Activated CD8-positive, alpha-beta memory T cell treated with anti-CD3 and anti-CD28 coated beads, Interleukin-2, amount 50 U/mL, for 48 hours (primary cell): Measurements from ENCODE around the gene DCUN1D3.
"Not testable (repeated sequence)": the region's sequence is repeated elsewhere in the genome, so short reads cannot be mapped to it uniquely, and the experiment has no call there.

Source experiments
- DNase-seq: peaks from one replicate; pipeline ENCODE4 v3.0.0-alpha.2; 2020

Gene DCUN1D3

GRCh38 chr16:20818929-20819585 is 81.1 kb downstream of the DCUN1D3 start:
- no peak for DNase-seq

GRCh38 chr16:20814784-20815183 is 85.4 kb downstream of the DCUN1D3 start:
- no peak for DNase-seq

DNA sequence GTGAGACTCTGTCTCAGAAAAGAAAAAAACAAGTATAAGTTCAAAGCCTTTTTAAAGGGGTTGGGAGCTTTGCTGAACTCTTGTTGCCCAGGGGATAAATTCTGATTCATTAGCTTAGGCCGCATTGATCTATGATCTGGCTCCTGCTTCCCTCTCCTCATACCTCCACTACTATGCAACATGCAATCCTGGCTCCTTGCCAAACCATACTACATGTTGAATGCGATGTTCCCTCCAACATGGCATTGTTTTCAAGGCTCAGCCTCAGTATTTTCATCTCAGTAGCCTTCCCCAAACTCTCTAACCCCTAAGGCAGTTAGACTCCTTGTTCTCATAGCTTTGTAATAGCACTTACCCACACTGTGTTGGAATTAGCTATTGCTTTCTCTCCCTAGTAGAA is 87.6 kb downstream of the DCUN1D3 start:
- no peak for DNase-seq

DNA sequence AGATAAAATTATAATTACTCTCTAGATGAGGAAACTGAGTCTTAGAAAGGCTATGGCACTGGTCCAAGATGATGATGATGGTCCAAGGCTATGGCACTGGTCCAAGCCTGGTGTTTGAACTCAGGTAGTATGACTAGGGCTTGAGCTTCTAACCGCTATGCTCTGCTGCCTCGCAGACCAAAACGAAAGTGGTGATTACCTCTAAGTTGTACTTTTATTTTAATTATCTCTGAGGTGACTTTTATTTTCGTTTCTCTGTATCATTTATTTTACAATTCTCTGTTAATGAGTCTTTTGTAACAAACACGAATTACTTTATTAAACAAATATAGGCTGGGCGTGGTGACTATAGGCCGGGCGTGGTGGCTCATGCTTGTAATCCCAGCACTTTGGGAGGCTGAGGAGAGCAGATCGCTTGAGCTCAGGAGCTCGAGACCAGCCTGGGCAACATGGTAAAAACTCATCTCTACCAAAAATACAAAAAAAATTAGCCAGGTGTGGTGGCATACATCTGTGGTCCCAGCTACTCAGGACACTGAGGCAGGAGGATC is 88.2 kb downstream of the DCUN1D3 start:
- DNase-seq: no peak

DNA sequence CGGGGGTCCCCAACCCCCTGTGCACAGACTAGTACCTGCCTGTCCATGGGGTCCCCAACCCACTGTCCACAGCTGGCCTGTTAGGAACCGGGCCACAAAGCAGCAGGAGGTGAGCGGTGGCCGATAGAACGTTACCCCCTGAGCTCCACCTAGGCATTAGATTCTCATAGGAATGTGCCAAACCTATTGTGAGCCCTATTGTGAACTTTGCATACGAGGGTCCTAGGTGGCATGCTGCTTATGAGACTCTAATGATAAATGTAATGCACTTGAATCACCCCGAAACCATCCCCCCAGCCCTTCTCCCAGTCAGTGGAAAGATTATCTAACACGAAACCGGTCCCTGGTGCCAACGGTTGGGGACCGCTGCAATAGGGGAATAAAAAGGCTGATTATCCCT is 92.3 kb downstream of the DCUN1D3 start:
- DNase-seq: no peak

GRCh38 chr16:20806168-20807050 is 93.7 kb downstream of the DCUN1D3 start, which contains the start of the genes ERI2 and REXO5:
ERI2 (minus strand) TSS chr16:20806472; CDS start chr16:20806430, 42 bp downstream.
REXO5 (plus strand) TSS chr16:20806527; CDS start chr16:20806954, 427 bp downstream.
- peak; percentile 87 for DNase-seq

DNA sequence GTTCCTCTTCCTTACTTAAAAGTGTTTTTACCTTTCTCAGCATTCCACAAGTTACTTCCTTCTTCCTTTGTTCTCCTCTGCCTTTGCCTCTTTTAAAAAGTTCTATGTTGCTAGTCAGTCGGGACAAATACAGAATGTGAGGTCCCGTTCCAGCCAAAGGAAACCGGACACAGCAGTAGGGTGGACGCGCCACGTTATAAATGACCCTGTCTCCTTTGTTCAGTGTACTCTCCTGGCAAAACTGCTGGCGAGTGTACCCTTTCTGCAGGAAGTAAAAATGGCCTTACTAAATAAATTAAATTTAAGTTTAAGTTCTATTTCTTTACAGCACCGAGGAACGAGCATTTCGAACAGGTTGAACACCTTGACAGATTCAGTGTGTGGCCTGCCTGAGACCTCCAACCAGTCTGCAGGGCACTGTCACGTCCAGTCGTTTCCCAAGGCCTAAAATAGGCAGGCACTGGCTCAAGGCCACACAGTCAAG is 94.4 kb downstream of the DCUN1D3 start:
- not testable (repeated sequence) for DNase-seq
